GM18499 (cell line): ENCODE data around the gene CPSF3.
"Not testable (repeated sequence)": the region's sequence is repeated elsewhere in the genome, so short reads cannot be mapped to it uniquely, and the experiment has no call there.

ENCODE experiments used
- ATAC-seq: cut with Tn5 transposase; IDR thresholded peaks from one replicate; pipeline ENCODE4 v1.9.1; 2021; ENCODE audit warnings: moderate number of reproducible peaks; ENCODE audit not compliant: insufficient read depth, unreplicated experiment

Gene CPSF3

GRCh38 chr2:9392898-9393765 lies 30.3 kb upstream of the CPSF3 start:
- no peak for ATAC-seq

GRCh38 chr2:9394816-9395215 lies 28.6 kb upstream of the CPSF3 start:
- no peak for ATAC-seq

DNA sequence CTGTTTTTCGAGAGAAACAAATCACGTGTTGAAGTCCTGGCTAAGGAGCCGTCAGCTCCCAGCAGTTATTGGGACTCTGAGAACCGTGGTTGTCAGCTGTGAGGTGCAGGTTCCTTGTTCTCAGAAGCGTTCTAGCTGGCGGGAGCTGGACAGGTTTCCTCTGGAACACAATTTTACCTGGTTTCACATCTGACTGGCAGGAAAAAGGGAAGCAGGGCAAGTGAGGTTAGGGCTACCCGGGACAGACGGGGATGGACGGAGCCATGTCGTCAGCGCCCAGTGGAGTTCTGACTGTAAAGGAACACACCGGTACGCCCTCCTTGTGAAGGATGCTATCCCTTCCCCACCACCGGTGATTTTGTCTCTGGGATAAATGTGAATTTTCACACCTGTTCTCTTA lies 26.3 kb upstream of the CPSF3 start:
- ATAC-seq, result no peak

DNA sequence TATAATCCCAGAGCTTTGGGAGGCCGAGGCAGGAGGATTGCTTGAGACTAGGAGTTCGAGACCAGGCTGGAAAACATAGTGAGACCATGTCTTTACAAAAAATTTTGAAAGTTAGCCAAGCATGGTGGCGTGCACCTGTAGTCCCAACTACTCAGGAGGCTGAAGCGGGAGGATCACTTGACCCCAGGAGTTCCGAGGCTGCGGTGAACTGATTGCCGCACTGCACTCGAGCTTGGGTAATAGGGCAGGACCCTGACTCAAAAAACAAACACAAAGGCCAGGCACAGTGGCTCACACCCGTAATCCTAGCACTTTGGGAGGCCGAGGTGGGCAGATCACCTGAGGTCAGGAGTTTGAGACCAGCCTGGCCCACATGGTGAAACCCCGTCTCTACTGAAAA lies 25.2 kb upstream of the CPSF3 start:
- ATAC-seq, result not testable (repeated sequence)

GRCh38 chr2:9398881-9399780 lies 24.3 kb upstream of the CPSF3 start:
- ATAC-seq, result no peak

GRCh38 chr2:9400268-9401058 lies 23.0 kb upstream of the CPSF3 start:
- ATAC-seq, result no peak

DNA sequence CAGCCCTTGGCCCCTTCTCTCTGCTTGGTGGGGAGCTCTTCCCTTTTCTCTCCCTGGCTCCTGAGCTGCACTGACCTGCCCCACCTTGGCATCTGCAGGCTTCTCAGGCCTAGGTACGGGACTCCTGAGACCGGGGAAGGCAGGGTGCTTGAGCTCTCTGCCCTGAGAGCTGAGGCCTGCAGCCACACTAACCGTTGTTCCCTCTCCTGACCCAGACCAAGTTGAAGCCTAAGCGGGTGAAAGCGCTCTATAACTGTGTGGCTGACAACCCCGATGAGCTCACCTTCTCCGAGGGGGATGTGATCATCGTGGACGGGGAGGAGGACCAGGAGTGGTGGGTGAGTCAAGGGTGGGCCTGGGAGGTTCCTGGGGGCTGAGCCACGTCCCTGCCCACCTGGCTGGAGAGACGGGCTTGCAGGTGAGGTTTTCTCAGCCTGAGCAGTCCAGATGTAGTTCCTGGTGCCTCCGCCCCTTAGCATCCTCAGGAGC lies 22.4 kb upstream of the CPSF3 start:
- ATAC-seq, result no peak

GRCh38 chr2:9401646-9402371 lies 21.6 kb upstream of the CPSF3 start:
- ATAC-seq, result no peak

- ATAC-seq, result no peak
Observed at GRCh38 chr2:9403924-9404323, 19.5 kb upstream of the CPSF3 start.

DNA sequence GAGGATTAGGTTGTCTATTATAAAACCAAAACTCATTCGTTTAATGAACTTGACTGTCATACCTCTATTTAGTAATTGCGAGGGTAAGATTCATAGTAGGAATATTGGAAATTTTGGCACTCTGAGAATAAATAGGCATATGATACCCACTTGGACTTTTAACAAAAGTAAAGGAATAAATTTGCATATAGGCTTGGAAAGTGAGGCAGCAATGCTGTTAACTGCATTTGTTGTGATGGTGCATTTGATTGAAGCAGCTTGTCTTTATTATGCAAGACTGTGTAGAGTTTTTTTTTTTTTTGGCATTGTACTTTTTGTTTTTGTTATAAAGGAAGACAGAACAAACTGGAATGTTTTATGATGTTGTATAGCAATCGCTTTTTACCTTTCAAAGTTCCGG lies 19.0 kb upstream of the CPSF3 start:
- no peak for ATAC-seq

GRCh38 chr2:9405636-9406035 lies 17.8 kb upstream of the CPSF3 start:
- ATAC-seq, result no peak

- no peak for ATAC-seq
Observed at GRCh38 chr2:9406529-9407362, 16.7 kb upstream of the CPSF3 start.

- no peak for ATAC-seq
Observed at GRCh38 chr2:9407363-9407811, 16.1 kb upstream of the CPSF3 start.

DNA sequence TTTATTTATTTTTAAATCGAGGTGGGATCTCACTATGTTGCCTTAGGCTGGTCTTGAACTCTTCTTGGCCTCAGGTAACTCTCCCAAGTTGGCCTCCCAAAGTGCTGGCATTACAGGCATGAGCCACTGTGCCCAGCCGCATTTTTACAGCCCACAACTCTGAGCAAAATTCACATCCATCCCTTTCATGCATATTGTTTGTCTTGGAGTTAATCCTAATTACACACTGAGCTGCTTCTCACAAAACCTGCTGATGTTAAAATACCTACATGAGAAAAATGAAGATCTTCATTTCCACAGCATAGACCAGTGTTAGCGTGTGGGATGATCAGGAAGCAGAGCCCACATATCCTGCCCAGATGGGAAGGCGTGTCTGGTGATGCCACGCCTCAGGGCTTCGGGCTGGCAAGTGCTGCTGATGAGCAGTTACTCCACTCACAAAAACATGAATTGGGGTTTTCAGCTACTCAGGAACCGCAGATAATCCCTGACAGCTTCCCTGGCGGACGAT lies 14.8 kb upstream of the CPSF3 start:
- ATAC-seq, result no peak

- ATAC-seq, result peak; percentile 73
Observed at GRCh38 chr2:9410108-9410507, 13.3 kb upstream of the CPSF3 start.

DNA sequence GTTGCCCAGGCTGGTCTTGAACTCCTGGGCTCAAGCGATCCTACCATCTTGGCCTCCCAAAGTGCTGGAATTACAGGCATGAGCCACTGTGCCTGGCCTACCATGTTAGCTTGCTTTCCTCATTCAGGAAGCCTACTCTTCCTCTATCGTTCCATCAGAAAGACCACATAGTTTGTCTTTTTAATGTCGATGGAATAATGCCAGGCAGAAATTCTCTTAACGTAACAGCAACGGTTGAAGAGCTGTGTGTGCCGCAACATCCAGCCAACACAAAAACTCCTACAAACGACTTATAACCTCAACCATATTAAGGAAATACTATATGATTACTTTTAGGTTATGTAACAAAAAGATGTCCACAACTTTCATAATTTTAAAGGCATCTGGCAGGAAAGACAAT lies 10.7 kb upstream of the CPSF3 start:
- ATAC-seq, result no peak

DNA sequence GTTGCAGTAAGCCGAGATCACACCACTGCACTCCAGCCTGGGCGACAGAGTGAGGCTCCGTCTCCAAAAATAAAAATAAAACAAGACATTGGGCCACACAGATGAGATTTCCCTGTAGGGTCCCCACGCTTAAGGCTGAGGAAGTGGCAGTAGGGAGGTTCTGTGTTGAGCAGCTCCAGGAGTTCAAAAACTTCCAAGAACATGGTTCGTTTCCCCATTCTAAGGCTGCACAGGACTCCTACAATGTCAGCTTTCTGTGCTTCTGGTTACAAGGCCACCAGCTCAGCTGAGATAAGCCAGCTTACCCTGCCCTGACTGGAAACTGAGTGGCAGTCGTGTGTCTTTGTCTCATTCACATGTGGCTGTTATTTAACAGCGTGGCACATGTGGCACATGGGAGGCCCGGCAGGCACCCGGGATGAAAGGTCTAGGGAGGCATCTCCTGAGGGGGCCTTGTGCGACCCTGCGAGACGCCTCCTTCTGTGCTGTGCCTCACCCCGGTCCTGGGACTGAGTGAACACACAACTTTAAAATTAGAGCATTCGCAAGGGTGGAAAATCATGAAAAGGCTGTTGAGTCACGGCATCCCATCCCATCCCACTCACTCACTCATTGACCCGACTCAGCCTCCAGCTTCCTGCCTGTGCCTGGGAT lies 7.8 kb upstream of the CPSF3 start:
- ATAC-seq, result no peak
